IPS-NIHi7 (cell line): ENCODE results near the gene ELOVL6.
"Not testable (repeated sequence)": the region's sequence is repeated elsewhere in the genome, so short reads cannot be mapped to it uniquely, and the experiment has no call there.

ENCODE experiments used
- DNase-seq: peaks from one replicate; pipeline ENCODE4 v3.0.0; 2012; ENCODE audit warnings: mixed read lengths; ENCODE audit errors: extremely low spot score

Gene ELOVL6

GRCh38 chr4:110075083-110075738 is 123.2 kb downstream of the ELOVL6 start:
- DNase-seq: no peak

GRCh38 chr4:110074570-110074969 is 123.8 kb downstream of the ELOVL6 start:
- DNase-seq: no peak

- no peak for DNase-seq
These were observed 125.2 kb downstream of the ELOVL6 start for GRCh38 chr4:110073053-110073845.

GRCh38 chr4:110071466-110071865 is 126.9 kb downstream of the ELOVL6 start:
- DNase-seq: peak; percentile 33

GRCh38 chr4:110068248-110068647 is 130.2 kb downstream of the ELOVL6 start:
- DNase-seq: no peak

GRCh38 chr4:110064934-110065333 is 133.5 kb downstream of the ELOVL6 start:
- no peak for DNase-seq

- DNase-seq: no peak
These were observed 134.1 kb downstream of the ELOVL6 start for GRCh38 chr4:110064295-110064694.

GRCh38 chr4:110062166-110062565 is 136.2 kb downstream of the ELOVL6 start:
- no peak for DNase-seq

GRCh38 chr4:110061076-110061475 is 137.3 kb downstream of the ELOVL6 start:
- DNase-seq: no peak

GRCh38 chr4:110059556-110060191 is 138.7 kb downstream of the ELOVL6 start:
- no peak for DNase-seq

- no peak for DNase-seq
These were observed 139.7 kb downstream of the ELOVL6 start for GRCh38 chr4:110058677-110059076.

GRCh38 chr4:110055158-110055768 is 143.2 kb downstream of the ELOVL6 start:
- no peak for DNase-seq

GRCh38 chr4:110049951-110050925 is 148.2 kb downstream of the ELOVL6 start:
- peak; percentile 52 for DNase-seq

GRCh38 chr4:110046588-110047049 is 151.8 kb downstream of the ELOVL6 start:
- no peak for DNase-seq

- DNase-seq: no peak
These were observed 155.6 kb downstream of the ELOVL6 start for GRCh38 chr4:110042545-110043517.

- DNase-seq: no peak
These were observed 156.7 kb downstream of the ELOVL6 start for GRCh38 chr4:110041735-110042134.

- not testable (repeated sequence) for DNase-seq
These were observed 159.3 kb downstream of the ELOVL6 start for GRCh38 chr4:110039164-110039563.

- DNase-seq: no peak
These were observed 164.4 kb downstream of the ELOVL6 start for GRCh38 chr4:110034026-110034393.

- DNase-seq: no peak
These were observed 164.9 kb downstream of the ELOVL6 start for GRCh38 chr4:110033355-110034025.
